NT2/D1 (cell line): ENCODE data around the gene ETS1.

Experiments used
- DNase-seq: peaks from one replicate; pipeline ENCODE4 v3.0.0-alpha.2; 2011; ENCODE audit warnings: low read depth, low spot score
- H3K27me3 ChIP-seq: 2 replicates; pipeline ENCODE4 v1.6.0; 2011; ENCODE audit warnings: mild to moderate bottlenecking; ENCODE audit not compliant: insufficient read length, insufficient read depth
- H3K36me3 ChIP-seq: 2 replicates; pipeline ENCODE4 v1.6.1; 2011; ENCODE audit warnings: mild to moderate bottlenecking, low read length, mixed read lengths; ENCODE audit not compliant: insufficient read depth, insufficient read length
- H3K4me1 ChIP-seq: 2 replicates; pipeline ENCODE4 v1.5.1; 2011; ENCODE audit not compliant: insufficient read depth, insufficient read length
- H3K4me3 ChIP-seq: 2 replicates; pipeline ENCODE4 v1.5.1; 2011; ENCODE audit warnings: low read depth; ENCODE audit not compliant: insufficient read length
- H3K9ac ChIP-seq: 2 replicates; pipeline ENCODE4 v1.6.0; 2011; ENCODE audit warnings: low read depth; ENCODE audit not compliant: insufficient read length
- H3K9me3 ChIP-seq: 2 replicates; pipeline ENCODE4 v1.5.1; 2011; ENCODE audit warnings: mild to moderate bottlenecking, low read length; ENCODE audit not compliant: insufficient read depth
- SUZ12 ChIP-seq: IDR thresholded peaks from 2 replicates; pipeline ENCODE4 v1.6.1; 2011; ENCODE audit not compliant: insufficient read length, insufficient read depth; ENCODE audit errors: extremely low read depth
- YY1 ChIP-seq: IDR thresholded peaks from 2 replicates; pipeline ENCODE4 v1.6.1; 2011; ENCODE audit not compliant: insufficient read length, insufficient read depth
- ZNF274 ChIP-seq: IDR thresholded peaks from 2 replicates; pipeline ENCODE4 v1.6.1; 2011; ENCODE audit warnings: mild to moderate bottlenecking, low read depth, low read length

Gene ETS1

GRCh38 chr11:128468111-128468510 lies 119.2 kb downstream of the ETS1 start:
- TF ChIP-seq ZNF274, result no peak
- no peak for TF ChIP-seq SUZ12
- TF ChIP-seq YY1, result no peak
- Histone ChIP-seq H3K36me3 (peaks cover 24% of the 10 kb centered on the region), H3K9ac (no peak overlapping the region), H3K9me3 (no peaks in the 10 kb centered on the region), H3K4me1 (no peaks in the 10 kb centered on the region), H3K27me3 (no peaks in the 10 kb centered on the region), H3K4me3 (no peak overlapping the region)
- DNase-seq, result no peak

- Histone ChIP-seq H3K4me1 (no peaks in the 10 kb centered on the region), H3K4me3 (no peak overlapping the region), H3K27me3 (no peaks in the 10 kb centered on the region), H3K36me3 (peaks cover 29% of the 10 kb centered on the region), H3K9ac (no peak overlapping the region), H3K9me3 (no peaks in the 10 kb centered on the region)
- no peak for DNase-seq
- TF ChIP-seq SUZ12, result no peak
- TF ChIP-seq YY1, result no peak
- no peak for TF ChIP-seq ZNF274
These were observed 119.7 kb downstream of the ETS1 start for GRCh38 chr11:128467610-128468041.

- H3K4me3 ChIP-seq, result no peak overlapping the region
- no peaks in the 10 kb centered on the region for H3K4me1 ChIP-seq
- H3K36me3 ChIP-seq, result peaks cover 27% of the 10 kb centered on the region
- no peak for DNase-seq
- H3K27me3 ChIP-seq, result no peaks in the 10 kb centered on the region
- H3K9me3 ChIP-seq, result no peaks in the 10 kb centered on the region
- TF ChIP-seq ZNF274, result no peak
- H3K9ac ChIP-seq, result no peak overlapping the region
These were observed 120.3 kb downstream of the ETS1 start for GRCh38 chr11:128467041-128467440.

GRCh38 chr11:128465946-128466705 lies 121.2 kb downstream of the ETS1 start:
- Histone ChIP-seq H3K36me3 (peaks cover 36% of the 10 kb centered on the region), H3K27me3 (no peaks in the 10 kb centered on the region), H3K4me1 (no peaks in the 10 kb centered on the region), H3K4me3 (no peak overlapping the region), H3K9ac (no peak overlapping the region), H3K9me3 (no peaks in the 10 kb centered on the region)
- TF ChIP-seq ZNF274 (no peak), SUZ12 (no peak), YY1 (no peak)
- DNase-seq, result no peak

- Histone ChIP-seq H3K9ac (no peak overlapping the region), H3K27me3 (no peaks in the 10 kb centered on the region), H3K36me3 (peaks cover 41% of the 10 kb centered on the region), H3K9me3 (no peaks in the 10 kb centered on the region), H3K4me1 (no peaks in the 10 kb centered on the region), H3K4me3 (no peak overlapping the region)
- no peak for TF ChIP-seq ZNF274
- no peak for TF ChIP-seq YY1
- TF ChIP-seq SUZ12, result no peak
- DNase-seq, result no peak
These were observed 121.8 kb downstream of the ETS1 start for GRCh38 chr11:128465531-128465930.

- no peak for DNase-seq
- TF ChIP-seq YY1 (no peak), SUZ12 (no peak), ZNF274 (no peak)
- Histone ChIP-seq H3K9me3 (no peaks in the 10 kb centered on the region), H3K27me3 (no peaks in the 10 kb centered on the region), H3K4me1 (no peaks in the 10 kb centered on the region), H3K4me3 (no peak overlapping the region), H3K9ac (no peak overlapping the region), H3K36me3 (peaks cover 42% of the 10 kb centered on the region)
These were observed 122.4 kb downstream of the ETS1 start for GRCh38 chr11:128464878-128465450.

GRCh38 chr11:128463979-128464378 lies 123.4 kb downstream of the ETS1 start:
- H3K9ac ChIP-seq, result no peak overlapping the region
- no peak for DNase-seq
- H3K4me1 ChIP-seq, result no peaks in the 10 kb centered on the region
- H3K9me3 ChIP-seq, result no peaks in the 10 kb centered on the region
- peaks cover 42% of the 10 kb centered on the region for H3K36me3 ChIP-seq
- TF ChIP-seq SUZ12 (no peak), ZNF274 (no peak), YY1 (no peak)
- H3K27me3 ChIP-seq, result no peaks in the 10 kb centered on the region
- no peak overlapping the region for H3K4me3 ChIP-seq
